Stimulated activated CD8-positive, alpha-beta memory T cell treated with anti-CD3 and anti-CD28 coated beads, Interleukin-7, amount 100 ng/mL, for 4 hours (primary cell): Measurements from ENCODE around the gene CCDC40.
A peak's percentile ranks its signal among the peaks of the same experiment; 100 is the strongest.

Source experiments
- DNase-seq, 2 donors: peaks; one replicate each; pipeline ENCODE4 v3.0.0-alpha.2; 2020; ENCODE audit warnings: low read depth in 2 of 2

Gene CCDC40

GRCh38 chr17:80101011-80101945 is 64.8 kb downstream of the CCDC40 start, which contains the start of gene GAA:
Gene GAA, plus strand, starts transcription at chr17:80101581. Its CDS starts 3,006 bp downstream, at chr17:80104587.
- DNase-seq, result peak; percentile 66 to 87

DNA sequence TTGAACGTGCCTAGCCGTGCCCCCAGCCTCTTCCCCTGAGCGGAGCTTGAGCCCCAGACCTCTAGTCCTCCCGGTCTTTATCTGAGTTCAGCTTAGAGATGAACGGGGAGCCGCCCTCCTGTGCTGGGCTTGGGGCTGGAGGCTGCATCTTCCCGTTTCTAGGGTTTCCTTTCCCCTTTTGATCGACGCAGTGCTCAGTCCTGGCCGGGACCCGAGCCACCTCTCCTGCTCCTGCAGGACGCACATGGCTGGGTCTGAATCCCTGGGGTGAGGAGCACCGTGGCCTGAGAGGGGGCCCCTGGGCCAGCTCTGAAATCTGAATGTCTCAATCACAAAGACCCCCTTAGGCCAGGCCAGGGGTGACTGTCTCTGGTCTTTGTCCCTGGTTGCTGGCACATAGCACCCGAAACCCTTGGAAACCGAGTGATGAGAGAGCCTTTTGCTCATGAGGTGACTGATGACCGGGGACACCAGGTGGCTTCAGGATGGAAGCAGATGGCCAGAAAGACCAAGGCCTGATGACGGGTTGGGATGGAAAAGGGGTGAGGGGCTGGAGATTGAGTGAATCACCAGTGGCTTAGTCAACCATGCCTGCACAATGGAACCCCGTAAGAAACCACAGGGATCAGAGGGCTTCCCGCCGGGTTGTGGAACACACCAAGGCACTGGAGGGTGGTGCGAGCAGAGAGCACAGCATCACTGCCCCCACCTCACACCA is 65.7 kb downstream of the CCDC40 start:
- no peak for DNase-seq

- DNase-seq, result no peak
These were observed 66.4 kb downstream of the CCDC40 start for GRCh38 chr17:80102664-80103448.

DNA sequence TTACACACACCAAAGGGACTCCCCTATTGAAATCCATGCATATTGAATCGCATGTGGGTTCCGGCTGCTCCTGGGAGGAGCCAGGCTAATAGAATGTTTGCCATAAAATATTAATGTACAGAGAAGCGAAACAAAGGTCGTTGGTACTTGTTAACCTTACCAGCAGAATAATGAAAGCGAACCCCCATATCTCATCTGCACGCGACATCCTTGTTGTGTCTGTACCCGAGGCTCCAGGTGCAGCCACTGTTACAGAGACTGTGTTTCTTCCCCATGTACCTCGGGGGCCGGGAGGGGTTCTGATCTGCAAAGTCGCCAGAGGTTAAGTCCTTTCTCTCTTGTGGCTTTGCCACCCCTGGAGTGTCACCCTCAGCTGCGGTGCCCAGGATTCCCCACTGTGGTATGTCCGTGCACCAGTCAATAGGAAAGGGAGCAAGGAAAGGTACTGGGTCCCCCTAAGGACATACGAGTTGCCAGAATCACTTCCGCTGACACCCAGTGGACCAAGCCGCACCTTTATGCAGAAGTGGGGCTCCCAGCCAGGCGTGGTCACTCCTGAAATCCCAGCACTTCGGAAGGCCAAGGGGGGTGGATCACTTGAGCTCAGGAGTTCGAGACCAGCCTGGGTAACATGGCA is 67.1 kb downstream of the CCDC40 start:
- no peak for DNase-seq

DNA sequence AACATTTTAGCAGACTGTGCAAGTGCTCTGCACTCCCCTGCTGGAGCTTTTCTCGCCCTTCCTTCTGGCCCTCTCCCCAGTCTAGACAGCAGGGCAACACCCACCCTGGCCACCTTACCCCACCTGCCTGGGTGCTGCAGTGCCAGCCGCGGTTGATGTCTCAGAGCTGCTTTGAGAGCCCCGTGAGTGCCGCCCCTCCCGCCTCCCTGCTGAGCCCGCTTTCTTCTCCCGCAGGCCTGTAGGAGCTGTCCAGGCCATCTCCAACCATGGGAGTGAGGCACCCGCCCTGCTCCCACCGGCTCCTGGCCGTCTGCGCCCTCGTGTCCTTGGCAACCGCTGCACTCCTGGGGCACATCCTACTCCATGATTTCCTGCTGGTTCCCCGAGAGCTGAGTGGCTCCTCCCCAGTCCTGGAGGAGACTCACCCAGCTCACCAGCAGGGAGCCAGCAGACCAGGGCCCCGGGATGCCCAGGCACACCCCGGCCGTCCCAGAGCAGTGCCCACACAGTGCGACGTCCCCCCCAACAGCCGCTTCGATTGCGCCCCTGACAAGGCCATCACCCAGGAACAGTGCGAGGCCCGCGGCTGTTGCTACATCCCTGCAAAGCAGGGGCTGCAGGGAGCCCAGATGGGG is 68.0 kb downstream of the CCDC40 start:
- DNase-seq, result no peak

GRCh38 chr17:80104956-80105375 is 68.5 kb downstream of the CCDC40 start:
- no peak for DNase-seq

DNA sequence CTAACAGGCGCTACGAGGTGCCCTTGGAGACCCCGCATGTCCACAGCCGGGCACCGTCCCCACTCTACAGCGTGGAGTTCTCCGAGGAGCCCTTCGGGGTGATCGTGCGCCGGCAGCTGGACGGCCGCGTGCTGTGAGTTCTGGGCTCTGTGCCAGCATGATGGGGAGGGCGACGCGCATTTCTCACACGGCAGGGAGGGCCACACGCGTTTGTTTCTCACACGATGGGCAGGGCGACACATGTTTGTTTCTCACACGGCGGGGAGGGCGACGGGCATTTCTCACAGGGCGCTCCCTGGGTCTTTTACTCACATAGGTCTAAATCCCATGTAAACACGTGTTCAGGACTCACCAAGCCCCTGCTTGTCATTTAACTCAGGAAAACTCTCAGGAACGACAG is 69.3 kb downstream of the CCDC40 start:
- DNase-seq, result no peak

DNA sequence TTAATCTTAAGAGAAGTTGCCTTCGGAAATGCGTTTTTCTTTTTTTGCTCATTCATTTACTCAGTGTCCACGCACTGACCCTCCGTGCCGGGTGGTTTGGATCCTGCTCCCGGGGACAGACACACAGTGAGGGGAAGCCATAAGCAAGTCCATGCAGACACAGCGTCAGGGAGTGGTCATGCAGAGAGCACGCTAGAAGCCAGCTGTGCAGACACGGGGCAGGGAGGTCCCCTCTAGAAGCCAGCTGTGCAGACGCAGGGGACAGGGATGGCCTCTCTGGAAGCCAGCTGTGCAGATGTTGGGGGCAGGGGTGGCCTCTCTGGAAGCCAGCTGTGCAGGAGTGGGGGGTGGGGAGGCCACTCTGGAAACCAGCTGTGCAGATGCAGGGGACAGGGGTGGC is 69.7 kb downstream of the CCDC40 start:
- no peak for DNase-seq

DNA sequence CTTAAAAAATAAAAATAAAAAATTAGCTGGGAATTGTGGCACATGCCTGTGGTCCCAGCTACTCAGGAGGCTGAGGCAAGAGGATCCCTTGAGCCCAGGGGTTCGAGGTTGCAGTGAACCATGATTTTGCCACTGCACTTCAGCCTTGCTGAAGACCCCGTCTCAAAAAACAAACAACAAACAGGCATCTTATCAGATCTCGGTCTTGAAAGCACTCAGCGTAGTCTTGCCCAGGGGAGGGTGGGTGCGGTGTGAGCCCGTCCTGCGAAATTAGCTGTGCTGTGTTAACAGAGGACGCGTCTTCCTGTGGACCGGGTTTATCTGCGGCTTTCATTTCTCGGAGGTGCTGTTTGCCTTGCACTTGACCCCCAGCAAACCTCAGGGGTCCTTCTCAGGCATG is 70.3 kb downstream of the CCDC40 start:
- DNase-seq, result no peak

- DNase-seq, result no peak
These were observed 71.0 kb downstream of the CCDC40 start for GRCh38 chr17:80107231-80108021.

- DNase-seq, result no peak
These were observed 71.9 kb downstream of the CCDC40 start for GRCh38 chr17:80108036-80108971.

GRCh38 chr17:80109066-80109660 is 72.7 kb downstream of the CCDC40 start:
- no peak for DNase-seq

GRCh38 chr17:80109713-80110446 is 73.4 kb downstream of the CCDC40 start:
- no peak for DNase-seq

- DNase-seq, result no peak
These were observed 74.0 kb downstream of the CCDC40 start for GRCh38 chr17:80110447-80110812.

DNA sequence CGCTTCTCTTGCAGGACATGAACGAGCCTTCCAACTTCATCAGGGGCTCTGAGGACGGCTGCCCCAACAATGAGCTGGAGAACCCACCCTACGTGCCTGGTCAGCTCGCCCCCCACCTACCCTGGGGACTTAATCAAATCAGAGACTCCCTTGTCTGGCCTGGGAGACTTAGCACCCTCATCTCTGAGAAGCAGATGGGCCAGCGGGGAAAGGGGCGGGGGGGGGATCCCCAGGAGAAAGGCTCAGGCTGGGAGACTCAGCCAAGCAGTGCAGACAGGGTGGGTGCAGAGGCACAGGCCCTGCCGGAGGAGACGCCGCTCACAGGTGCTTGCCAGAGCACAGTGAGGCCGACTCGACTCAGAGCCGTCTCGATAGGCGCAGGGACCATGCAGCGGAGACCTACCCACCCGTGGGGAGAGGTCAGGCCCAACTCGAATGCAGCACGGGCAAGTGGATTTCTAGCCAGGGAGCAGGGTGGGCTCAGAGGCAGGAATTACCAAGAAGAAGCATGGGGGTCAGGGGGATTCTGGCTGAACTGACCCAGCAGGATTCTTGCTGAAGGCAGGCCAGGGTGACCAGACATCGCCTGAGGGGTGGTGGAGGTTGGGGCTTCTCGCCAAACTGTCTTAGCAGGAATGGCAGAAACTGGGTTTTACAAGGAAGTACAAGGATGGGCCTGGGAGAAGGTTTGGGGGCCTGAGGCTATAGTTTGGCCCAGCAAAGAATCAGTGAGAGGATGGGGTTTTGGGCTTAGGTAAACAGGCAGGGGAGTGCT is 74.7 kb downstream of the CCDC40 start:
- DNase-seq, result no peak

DNA sequence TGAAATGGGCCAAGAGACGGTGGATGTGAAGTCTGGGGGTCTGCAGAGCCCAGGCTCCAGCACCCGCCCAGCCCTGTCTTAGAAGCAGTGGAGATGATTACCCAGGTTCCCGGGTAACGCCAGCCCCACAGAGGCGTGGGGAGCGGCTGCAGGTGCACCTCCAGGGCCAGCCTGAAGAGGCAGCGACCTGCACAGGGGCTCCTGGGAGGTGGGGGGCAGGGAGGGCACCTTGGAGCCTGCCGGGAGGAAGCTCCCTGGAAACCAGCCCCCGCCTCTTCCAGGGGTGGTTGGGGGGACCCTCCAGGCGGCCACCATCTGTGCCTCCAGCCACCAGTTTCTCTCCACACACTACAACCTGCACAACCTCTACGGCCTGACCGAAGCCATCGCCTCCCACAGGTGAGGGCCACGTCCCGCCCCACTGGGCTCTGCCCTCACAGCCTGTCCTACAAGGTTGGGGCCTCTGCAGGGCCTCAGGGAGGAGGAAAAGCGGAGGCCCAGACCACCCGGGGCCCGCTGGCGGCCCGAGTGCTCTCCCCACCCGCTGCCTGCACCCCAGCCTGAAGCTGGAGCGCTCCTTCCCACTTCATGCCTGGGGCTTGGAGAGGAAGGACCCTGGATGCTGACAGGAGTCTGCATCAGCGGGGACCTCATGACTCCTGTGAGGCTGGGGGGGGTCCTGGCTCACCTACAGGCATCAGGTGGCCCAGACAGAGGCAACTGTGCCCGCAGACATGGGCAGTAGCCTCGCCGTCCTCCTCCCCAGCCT is 75.4 kb downstream of the CCDC40 start:
- no peak for DNase-seq
